H7 (cell line): ENCODE measurements around the gene CBX4. TPM values are rescaled to one million over a fixed set of nuclear protein-coding genes. Genes with fewer than 3 reads are reported as not detected.

Source experiments
- total RNA-seq: library from RNA; depleted of rRNA; stranded (reverse); fragments of >200 nt; shearing (Covaris generic); gene quantifications from 2 replicates; pipeline ENCODE4 v1.2.3, GENCODE V29; 2014; rRNA removed

Gene CBX4
- total RNA-seq, 1 experiment from 2014 or later = 6.4 TPM

Other genes with a start within 250 kb of the CBX4 start
- 3.5 and 13.4 TPM in 2 replicates for gene RBFOX3, start 228.4 kb downstream of the CBX4 start, total RNA-seq
- gene ENPP7, start 108.5 kb downstream of the CBX4 start, total RNA-seq = not detected in 2 replicates
- gene CBX2, start 61.3 kb downstream of the CBX4 start, total RNA-seq = 89.1 and 97.4 TPM in 2 replicates
- 1.4 and 1.9 TPM in 2 replicates for gene CBX8, start 42.4 kb downstream of the CBX4 start, total RNA-seq
- 81.8 and 95.8 TPM in 2 replicates for gene TBC1D16, start 196.4 kb upstream of the CBX4 start, total RNA-seq
- gene CCDC40, start 197.2 kb upstream of the CBX4 start, total RNA-seq = 3.8 and 4.2 TPM in 2 replicates